Coronary artery (tissue), 2 donors: Measurements from ENCODE around the gene NADK.

Source experiments
- DNase-seq: peaks from one replicate; pipeline ENCODE4 v3.0.0-alpha.2; 2017; ENCODE audit warnings: low spot score
- H3K27ac ChIP-seq, 2 donors: fragments of 200-600 bp; sonication (generic); one replicate each; pipeline ENCODE4 v1.5.1; 2016 to 2019
- H3K4me3 ChIP-seq: fragments of 200-600 bp; sonication (generic); 2 replicates; pipeline ENCODE4 v1.5.1; 2016; ENCODE audit warnings: mild to moderate bottlenecking, moderate library complexity
- TF ChIP-seq, protein P1 (sequence below): fragments of 200-600 bp; sonication (generic); IDR thresholded peaks from one replicate; pipeline ENCODE4 v1.5.1; 2019; ENCODE audit warnings: antibody characterized with exemption

NADK gene

DNA sequence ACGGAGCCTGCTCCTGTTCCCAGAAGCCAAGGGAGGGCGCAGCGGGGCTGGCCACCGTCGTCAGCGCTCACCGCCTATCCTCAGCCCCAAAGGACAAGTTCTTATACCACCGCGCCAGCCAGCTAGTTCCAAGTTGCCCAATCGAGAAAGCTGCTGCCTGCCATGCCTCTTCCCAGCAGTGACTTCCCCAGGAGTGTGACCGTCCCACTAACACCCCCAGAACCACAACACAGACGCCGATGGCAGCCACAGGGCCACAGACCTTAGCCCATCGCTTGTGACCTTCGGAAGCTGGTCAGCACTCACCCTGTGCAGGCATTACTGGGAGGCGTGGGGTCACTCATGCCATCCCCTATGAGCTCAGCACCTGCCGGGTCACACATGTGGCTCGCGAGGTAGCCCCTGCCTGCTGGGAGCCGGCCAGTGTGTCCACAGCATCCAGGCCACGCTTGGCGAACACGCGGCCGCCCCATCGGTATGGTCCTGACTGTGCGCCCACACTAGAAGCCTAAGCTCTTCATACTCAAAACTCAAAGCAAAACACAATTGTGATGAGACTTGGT, 20.1 kb downstream of the NADK start:
- TF ChIP-seq, protein P1, sequence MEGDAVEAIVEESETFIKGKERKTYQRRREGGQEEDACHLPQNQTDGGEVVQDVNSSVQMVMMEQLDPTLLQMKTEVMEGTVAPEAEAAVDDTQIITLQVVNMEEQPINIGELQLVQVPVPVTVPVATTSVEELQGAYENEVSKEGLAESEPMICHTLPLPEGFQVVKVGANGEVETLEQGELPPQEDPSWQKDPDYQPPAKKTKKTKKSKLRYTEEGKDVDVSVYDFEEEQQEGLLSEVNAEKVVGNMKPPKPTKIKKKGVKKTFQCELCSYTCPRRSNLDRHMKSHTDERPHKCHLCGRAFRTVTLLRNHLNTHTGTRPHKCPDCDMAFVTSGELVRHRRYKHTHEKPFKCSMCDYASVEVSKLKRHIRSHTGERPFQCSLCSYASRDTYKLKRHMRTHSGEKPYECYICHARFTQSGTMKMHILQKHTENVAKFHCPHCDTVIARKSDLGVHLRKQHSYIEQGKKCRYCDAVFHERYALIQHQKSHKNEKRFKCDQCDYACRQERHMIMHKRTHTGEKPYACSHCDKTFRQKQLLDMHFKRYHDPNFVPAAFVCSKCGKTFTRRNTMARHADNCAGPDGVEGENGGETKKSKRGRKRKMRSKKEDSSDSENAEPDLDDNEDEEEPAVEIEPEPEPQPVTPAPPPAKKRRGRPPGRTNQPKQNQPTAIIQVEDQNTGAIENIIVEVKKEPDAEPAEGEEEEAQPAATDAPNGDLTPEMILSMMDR, result no peak
- Histone ChIP-seq H3K27ac (no peak overlapping the region), H3K4me3 (no peak overlapping the region)
- DNase-seq, result no peak

DNA sequence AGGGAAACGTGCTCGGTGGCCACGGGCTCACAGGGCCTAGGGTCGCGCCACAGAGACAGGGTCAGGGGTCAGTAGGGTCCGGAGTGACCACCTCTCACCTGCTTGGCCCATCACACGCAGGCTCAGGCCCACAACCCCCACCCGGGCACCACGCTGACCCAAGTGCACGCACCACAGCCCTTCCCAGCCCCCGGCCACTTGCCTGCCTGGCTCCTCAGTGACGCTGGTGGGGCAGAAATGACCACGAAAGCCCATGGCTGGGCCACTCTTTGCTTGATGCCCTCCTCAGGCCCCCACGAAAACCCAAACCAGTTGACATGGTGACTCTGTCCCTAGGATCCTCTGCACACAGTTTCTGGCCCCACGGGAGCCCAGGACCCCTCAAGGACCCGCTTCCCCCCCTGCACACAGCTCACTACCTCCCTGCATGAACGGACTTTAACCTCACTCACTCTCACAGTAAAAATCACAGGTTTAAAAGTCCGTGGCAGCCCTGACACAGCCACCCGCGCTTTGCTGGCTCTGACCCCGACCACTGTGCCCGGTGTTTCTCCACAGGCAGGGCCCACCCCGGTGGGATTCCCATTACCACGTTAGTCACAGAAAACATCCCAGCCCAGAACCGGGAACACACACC, 20.7 kb downstream of the NADK start:
- H3K27ac ChIP-seq, result no peak overlapping the region
- DNase-seq, result no peak
- H3K4me3 ChIP-seq, result no peak overlapping the region
- TF ChIP-seq, protein P1, result no peak

DNA sequence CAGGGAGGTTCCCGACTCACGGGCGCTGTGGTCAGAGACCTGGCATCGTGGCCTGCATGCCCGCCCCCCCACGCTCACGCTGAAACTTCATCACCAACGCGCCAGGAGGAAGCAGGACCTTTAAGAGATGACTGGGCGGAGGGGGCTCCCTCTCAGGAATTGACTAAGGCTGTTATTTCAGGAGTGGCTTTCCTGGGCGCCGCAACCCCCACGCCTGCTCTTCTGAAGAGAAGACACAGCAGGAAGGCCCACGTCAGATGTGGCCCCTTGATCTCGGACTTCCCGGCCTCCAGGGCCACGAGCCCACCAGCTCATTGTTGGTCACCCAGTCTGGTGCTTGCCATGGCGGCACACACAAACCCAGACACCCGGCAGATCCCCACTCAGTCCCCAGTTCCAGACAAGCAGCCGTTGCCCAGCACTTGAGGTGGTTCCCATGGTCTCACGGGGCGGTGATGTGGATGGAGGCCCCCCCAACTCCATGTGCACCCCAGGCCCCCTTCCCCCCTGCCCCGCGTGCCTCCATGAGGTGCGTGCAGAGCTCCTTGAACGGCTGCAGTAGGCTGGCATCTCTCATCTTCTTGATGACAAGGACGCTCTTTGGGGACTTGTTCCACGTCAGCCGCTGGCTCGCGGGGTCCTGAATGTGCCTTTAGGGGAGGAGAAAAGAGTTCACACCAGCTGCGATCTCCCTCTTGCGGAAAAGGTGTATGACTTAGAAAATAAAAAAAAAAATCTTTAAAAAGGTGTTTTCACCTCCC, 21.4 kb downstream of the NADK start:
- H3K27ac ChIP-seq, result no peak overlapping the region
- DNase-seq, result no peak
- TF ChIP-seq, protein P1, result no peak
- H3K4me3 ChIP-seq, result no peak overlapping the region

DNA sequence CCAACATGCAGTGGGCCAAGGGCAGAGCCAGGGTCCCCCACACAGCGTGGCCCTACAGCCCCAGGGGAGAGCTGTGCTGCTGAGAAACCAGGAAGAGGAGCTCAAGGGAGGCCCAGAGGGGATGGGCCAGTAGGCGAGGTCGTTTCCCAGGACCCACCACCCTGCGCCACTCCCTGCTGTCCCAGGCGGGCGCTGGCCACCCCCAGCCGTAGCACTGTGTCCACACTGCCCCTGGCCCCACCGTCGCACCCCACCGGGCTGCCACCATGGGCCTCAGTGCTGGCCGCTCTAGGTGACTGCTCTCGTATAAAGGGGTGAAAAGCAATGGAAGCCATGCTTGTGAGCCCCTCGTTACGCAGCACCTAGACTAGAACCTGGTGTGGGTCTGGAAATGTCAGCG, 22.4 kb downstream of the NADK start:
- no peak overlapping the region for H3K27ac ChIP-seq
- TF ChIP-seq, protein P1, result no peak
- H3K4me3 ChIP-seq, result no peak overlapping the region
- DNase-seq, result no peak

DNA sequence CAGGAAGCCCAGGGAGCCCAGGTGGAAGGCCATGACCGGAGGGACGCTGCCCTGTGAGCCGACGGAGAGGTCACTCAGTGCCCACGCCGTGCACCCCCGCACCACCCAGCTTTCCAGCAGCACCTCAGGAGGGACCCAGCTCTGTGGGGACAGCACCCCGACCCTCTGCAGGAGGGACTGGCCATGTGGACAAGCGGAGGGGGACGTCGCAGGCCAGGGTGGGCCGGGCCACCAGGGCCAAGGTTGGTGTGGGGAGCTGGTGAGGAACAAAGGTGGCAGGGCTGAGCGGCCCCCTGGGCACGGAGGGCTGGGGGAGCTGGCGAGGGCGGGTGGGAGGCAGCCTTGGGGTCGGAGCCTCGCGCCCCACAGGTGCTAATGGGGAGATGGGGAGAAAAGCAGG, 22.8 kb downstream of the NADK start:
- TF ChIP-seq, protein P1, result no peak
- no peak for DNase-seq
- no peak overlapping the region for H3K4me3 ChIP-seq
- no peak overlapping the region for H3K27ac ChIP-seq

DNA sequence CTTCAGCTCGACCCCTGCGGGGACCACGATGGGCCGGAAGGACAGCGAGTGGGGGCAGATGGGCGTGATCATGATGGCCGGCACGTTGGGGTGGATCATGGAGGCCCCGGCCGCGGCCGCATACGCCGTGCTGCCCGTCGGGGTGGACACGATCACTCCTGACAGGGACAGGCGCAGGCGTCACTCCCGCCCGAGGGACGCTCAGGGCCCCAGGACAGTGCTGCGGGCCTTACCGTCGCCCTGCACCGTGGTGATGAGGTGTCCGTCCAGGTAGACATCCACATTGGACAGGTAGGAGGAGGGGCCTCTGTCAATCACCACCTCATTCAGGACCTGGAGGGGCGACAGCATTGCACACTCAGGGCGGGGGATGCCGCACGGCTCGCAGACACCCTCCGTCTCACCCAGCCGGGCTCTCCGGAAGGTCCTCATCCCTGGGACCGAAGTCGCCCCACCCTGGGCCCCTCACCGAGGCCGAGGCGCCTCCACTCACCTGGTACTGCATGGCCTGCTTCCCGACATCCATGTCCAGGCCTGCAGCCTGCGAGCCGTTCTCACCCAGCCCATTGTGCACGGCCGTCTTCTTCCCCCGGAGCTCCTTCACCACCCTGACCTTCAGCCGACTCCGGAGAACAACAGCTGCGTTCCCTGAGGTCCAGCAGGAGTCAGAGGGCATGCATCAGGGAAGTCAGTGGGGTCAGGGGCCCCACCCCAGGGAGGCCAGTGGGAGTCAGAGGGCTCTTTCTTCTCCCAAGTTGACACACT, 24.0 kb downstream of the NADK start:
- no peak for DNase-seq
- H3K4me3 ChIP-seq, result no peak overlapping the region
- no peak overlapping the region for H3K27ac ChIP-seq
- TF ChIP-seq, protein P1, result no peak
